GM23248 (cell line): Measurements from ENCODE around the gene CDON. TPM values are rescaled to one million over a fixed set of nuclear protein-coding genes. Genes with fewer than 3 reads are reported as not detected.

Source experiments
- DNase-seq: peaks from one replicate; pipeline ENCODE4 v3.0.0-alpha.2; 2015
- H2AFZ ChIP-seq: fragments of 200-600 bp; sonication (generic); 2 replicates; pipeline ENCODE4 v1.6.1; 2016; ENCODE audit warnings: antibody characterized with exemption
- H3F3A ChIP-seq: fragments of 200-600 bp; sonication (generic); 2 replicates; pipeline ENCODE4 v1.6.1; 2016; ENCODE audit warnings: mild to moderate bottlenecking, antibody characterized with exemption, mixed run types; ENCODE audit not compliant: insufficient read depth
- H3K27ac ChIP-seq: fragments of 200-600 bp; sonication (generic); 2 replicates; pipeline ENCODE4 v1.5.1; 2016; ENCODE audit warnings: mild to moderate bottlenecking
- H3K27me3 ChIP-seq: fragments of 200-600 bp; sonication (generic); replicated peaks from 2 replicates; pipeline ENCODE4 v1.6.1; 2016; ENCODE audit warnings: mild to moderate bottlenecking; ENCODE audit not compliant: insufficient read depth
- H3K36me3 ChIP-seq: fragments of 200-600 bp; sonication (generic); 2 replicates; pipeline ENCODE4 v1.6.1; 2016; ENCODE audit warnings: low read depth, mild to moderate bottlenecking
- H3K4me1 ChIP-seq: fragments of 200-600 bp; sonication (generic); 2 replicates; pipeline ENCODE4 v1.6.1; 2016; ENCODE audit warnings: mild to moderate bottlenecking; ENCODE audit not compliant: insufficient read depth
- H3K4me2 ChIP-seq: fragments of 200-600 bp; sonication (generic); one replicate; pipeline ENCODE4 v1.6.1; 2016; ENCODE audit warnings: mild to moderate bottlenecking; ENCODE audit not compliant: unreplicated experiment
- H3K4me3 ChIP-seq: fragments of 200-600 bp; sonication (generic); 2 replicates; pipeline ENCODE4 v1.5.1; 2016; ENCODE audit warnings: mild to moderate bottlenecking
- H3K79me2 ChIP-seq: fragments of 200-600 bp; sonication (generic); 2 replicates; pipeline ENCODE4 v1.6.1; 2016; ENCODE audit warnings: mild to moderate bottlenecking; ENCODE audit not compliant: insufficient read depth
- H3K9ac ChIP-seq: fragments of 200-600 bp; sonication (generic); 2 replicates; pipeline ENCODE4 v1.6.1; 2016; ENCODE audit warnings: mild to moderate bottlenecking
- H3K9me2 ChIP-seq: fragments of 200-600 bp; sonication (generic); 2 replicates; pipeline ENCODE4 v1.6.1; 2016; ENCODE audit warnings: mixed run types, mild to moderate bottlenecking, moderate library complexity; ENCODE audit not compliant: insufficient read depth
- H3K9me3 ChIP-seq: fragments of 200-600 bp; sonication (generic); one replicate; pipeline ENCODE4 v1.6.1; 2017; ENCODE audit warnings: low read depth
- H4K20me1 ChIP-seq: fragments of 200-600 bp; sonication (generic); 2 replicates; pipeline ENCODE4 v1.6.0; 2016; ENCODE audit not compliant: insufficient read depth
- EZH2 ChIP-seq: fragments of 200-600 bp; sonication (generic); IDR thresholded peaks from 2 replicates; pipeline ENCODE4 v1.6.1; 2018; ENCODE audit warnings: antibody characterized with exemption, mild to moderate bottlenecking; ENCODE audit not compliant: insufficient read depth, poor library complexity, severe bottlenecking
- EZH2phosphoT487 ChIP-seq: fragments of 200-600 bp; sonication (generic); IDR thresholded peaks from 2 replicates; pipeline ENCODE4 v1.6.1; 2018; ENCODE audit warnings: antibody characterized with exemption, moderate library complexity, mild to moderate bottlenecking, low read depth; ENCODE audit not compliant: insufficient read depth
- WGBS, 2 experiments: methylation state at CpG; one replicate each; pipeline ENCODE4 v1.1.6; 2015 to 2017; ENCODE audit warnings: low lambda C conversion rate in 2 of 2, low coverage in 1 of 2; ENCODE audit errors: missing lambda C conversion rate in 2 of 2; 5-methylcytosine and 5-hydroxymethylcytosine counted together
- in situ Hi-C: fragments of 300-500 bp; cut with MboI; formaldehyde crosslinking; loops from 2 replicates; pipeline ENCODE4 v1.15.0; 2020
- polyA plus RNA-seq: library from polyadenylated mRNA; unstranded; fragments of >200 nt; fragmentation: Nextera tagmentation; extraction: Ambion mirVana; gene quantifications from 2 replicates; pipeline ENCODE4 v1.2.1, GENCODE V29; 2016
- total RNA-seq: library from RNA; depleted of rRNA; stranded (reverse); fragments of >200 nt; shearing (Covaris generic); gene quantifications from 2 replicates; pipeline ENCODE4 v1.2.3, GENCODE V29; 2014

CDON gene
- total and polyA plus RNA-seq, 2 experiments from 2014 or later = 2.2 to 10.3 TPM

DNA sequence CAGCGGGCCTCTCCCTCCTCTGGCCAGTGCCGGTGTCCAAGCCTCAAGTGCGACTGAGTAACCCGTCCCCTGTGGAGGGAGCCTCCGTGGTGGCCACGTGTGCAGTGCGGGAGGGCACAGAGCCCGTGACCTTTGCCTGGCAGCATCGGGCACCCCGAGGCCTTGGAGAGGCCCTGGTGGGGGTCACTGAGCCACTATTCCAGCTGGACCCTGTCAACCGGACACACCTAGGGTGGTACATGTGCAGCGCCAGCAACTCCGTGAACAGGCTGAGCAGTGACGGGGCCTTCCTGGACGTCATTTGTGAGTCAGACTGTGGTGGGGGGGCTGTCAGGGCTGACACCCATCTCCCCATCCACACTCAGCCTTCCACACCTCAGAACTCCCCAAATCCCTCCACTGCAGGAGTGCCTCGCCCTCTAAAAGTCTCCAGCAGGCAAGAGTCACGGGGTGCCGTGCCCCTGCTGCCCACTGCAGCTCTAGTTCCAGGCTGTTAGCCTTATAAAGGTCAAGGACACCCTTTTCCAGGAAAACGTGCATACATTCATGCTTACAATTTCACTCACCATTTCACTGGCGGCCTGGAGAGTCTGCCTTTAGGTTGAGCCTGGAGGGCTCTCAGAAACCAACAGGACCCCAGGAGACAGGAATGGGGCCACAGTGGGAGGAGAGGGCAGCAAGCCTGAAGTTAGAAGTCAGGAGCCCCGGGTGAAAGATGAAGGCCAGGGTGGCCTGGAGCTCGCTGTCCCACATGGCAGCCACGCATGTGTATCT, 114.2 kb downstream of the CDON start:
- Histone ChIP-seq H3K4me1 (peaks cover 6% of the 10 kb centered on the region; the same call in 1 of the 2 replicates), H2AFZ (no peak overlapping the region), H3K36me3 (no peaks in the 10 kb centered on the region), H3K4me2 (no peak overlapping the region), H3K4me3 (no peak overlapping the region), H3K27me3 (peaks cover 11% of the 10 kb centered on the region; the same call in 1 of the 2 replicates), H3K79me2 (no peaks in the 10 kb centered on the region), H3K9me3 (no peaks in the 10 kb centered on the region), H3K9ac (no peak overlapping the region), H3K9me2 (no peaks in the 10 kb centered on the region), H3K27ac (no peak overlapping the region), H3F3A (no peaks in the 10 kb centered on the region), H4K20me1 (no peaks in the 10 kb centered on the region)
- in situ Hi-C loops = no loop called here
- DNase-seq = no peak
- 72 to 73% methylated on average over 22 of the region's 23 CpGs for WGBS, 2 experiments
- TF ChIP-seq EZH2phosphoT487 = no peak
- no peak for TF ChIP-seq EZH2

DNA sequence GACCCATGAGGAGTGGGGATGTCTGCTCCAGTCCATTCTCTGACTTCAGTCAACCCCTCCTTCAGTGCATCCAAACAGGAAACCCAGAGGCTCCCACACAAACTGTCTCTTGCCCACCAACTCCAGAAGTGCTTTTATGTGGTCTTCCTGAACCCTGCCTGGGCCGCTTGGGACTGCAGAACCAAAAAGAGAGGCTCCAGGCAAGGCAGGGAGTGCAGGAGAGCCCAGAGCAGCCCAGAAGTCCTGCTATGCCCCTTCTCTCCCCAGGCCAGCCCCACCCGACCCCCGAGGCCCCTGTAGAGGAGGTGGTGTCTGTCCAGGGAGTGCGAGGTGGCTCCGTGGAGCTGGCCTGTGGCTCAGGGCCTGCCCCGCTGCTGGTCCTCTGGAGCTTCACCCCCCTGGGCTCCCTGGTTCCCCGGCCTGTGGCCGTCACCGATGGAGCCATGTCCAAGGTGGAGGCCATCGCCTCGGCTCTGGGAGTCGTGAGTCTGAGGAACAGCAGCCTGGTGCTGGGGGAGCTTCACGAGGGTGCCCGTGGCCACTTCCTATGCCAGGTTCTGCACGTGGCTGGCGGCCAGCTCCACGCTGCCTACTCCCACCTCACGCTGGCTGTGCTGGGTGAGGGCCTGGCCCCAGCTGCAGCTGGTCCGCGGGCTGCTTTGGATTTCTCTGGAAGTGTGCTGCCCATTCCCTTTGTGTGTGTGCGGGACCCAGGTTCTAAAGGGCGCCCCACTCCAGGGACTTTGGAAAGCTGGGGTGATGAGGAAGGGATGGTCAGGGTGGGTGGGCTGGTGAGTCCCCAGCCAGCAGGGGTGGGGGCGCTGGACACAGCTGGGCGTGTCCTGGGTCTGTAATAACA, 115.0 kb downstream of the CDON start:
- TF ChIP-seq EZH2 = no peak
- no peak for TF ChIP-seq EZH2phosphoT487
- in situ Hi-C loops = no loop called here

DNA sequence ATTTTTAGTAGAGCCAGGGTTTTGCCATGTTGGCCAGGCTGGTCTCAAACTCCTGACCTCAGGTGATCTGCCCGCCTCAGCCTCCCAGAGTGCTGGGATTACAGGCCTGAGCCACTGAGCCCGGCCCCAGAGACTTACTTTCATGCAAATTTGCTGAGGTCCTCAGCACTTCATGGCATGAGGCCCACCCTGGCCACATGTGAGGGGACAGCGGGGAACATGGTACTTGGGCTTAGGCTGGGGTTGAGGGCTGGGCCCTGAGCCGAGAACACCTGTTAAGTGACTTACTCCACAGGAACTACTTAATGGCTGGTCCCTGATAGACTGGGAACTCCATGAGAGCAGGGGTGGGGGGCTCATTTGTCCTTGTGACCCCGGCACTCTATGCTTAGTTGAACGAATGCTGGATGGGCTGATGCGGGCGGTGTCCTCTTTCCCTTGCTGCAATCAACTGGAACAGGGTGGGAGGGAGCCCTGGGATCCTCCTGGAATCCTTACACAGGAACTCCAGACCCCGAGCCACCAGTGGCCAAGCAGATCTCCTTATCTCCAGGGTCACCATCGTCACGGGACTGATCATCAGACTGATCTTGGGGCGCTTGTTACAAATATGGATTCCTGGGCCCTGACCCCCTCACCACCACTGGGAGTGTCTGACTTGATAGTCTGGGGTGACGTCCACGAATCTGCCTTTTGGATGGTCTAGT, 115.8 kb downstream of the CDON start:
- no peaks in the 10 kb centered on the region for H3K9me3 ChIP-seq
- in situ Hi-C loops = no loop called here
- no peak overlapping the region for H3K4me3 ChIP-seq
- WGBS, 2 experiments = 72 to 77% methylated on average over 14 of the region's 14 CpGs
- H3K4me1 ChIP-seq = peaks cover 3% of the 10 kb centered on the region; the same call in 1 of the 2 replicates
- H3K9ac ChIP-seq = no peak overlapping the region
- H3F3A ChIP-seq = no peaks in the 10 kb centered on the region
- no peaks in the 10 kb centered on the region for H3K36me3 ChIP-seq
- TF ChIP-seq EZH2phosphoT487 (no peak), EZH2 (no peak)
- H3K27ac ChIP-seq = no peak overlapping the region
- no peaks in the 10 kb centered on the region for H3K79me2 ChIP-seq
- no peaks in the 10 kb centered on the region for H3K9me2 ChIP-seq
- no peaks in the 10 kb centered on the region for H4K20me1 ChIP-seq
- H2AFZ ChIP-seq = no peak overlapping the region
- no peak for DNase-seq
- no peak overlapping the region for H3K4me2 ChIP-seq
- H3K27me3 ChIP-seq = peaks cover under 1% of the 10 kb centered on the region; the same call in 1 of the 2 replicates

More for the DNA sequence above, 115.0 kb downstream of the CDON start:
- Histone ChIP-seq H3K4me1 (peaks cover 3% of the 10 kb centered on the region; the same call in 1 of the 2 replicates), H3K27ac (no peak overlapping the region), H3K36me3 (no peaks in the 10 kb centered on the region), H3K27me3 (peaks cover 7% of the 10 kb centered on the region; the same call in 1 of the 2 replicates), H3K9me3 (no peaks in the 10 kb centered on the region), H3K9ac (no peak overlapping the region), H3F3A (no peaks in the 10 kb centered on the region), H3K9me2 (no peaks in the 10 kb centered on the region), H2AFZ (no peak overlapping the region), H3K4me2 (no peak overlapping the region), H3K79me2 (no peaks in the 10 kb centered on the region), H4K20me1 (no peaks in the 10 kb centered on the region), H3K4me3 (no peak overlapping the region)
- 72% methylated on average over 22 to 24 of the region's 24 CpGs for WGBS, 2 experiments
- DNase-seq = no peak
